NCI-H510A treated with DMSO at 0.1 percent for 48 hours (cell line): ENCODE data around the gene CPA2.
"Not testable (repeated sequence)": the region's sequence is repeated elsewhere in the genome, so short reads cannot be mapped to it uniquely, and the experiment has no call there.

ENCODE experiments used
- DNase-seq: peaks from one replicate; lab custom pipeline; 2025; lab: John Stamatoyannopoulos, UW

The CPA2 gene

GRCh38 chr7:130266258-130266960 is at the start of gene CPA2:
TSS of gene CPA2 (plus strand) at chr7:130266863. CDS start at chr7:130266882, 19 bp downstream.
- no peak for DNase-seq

DNA sequence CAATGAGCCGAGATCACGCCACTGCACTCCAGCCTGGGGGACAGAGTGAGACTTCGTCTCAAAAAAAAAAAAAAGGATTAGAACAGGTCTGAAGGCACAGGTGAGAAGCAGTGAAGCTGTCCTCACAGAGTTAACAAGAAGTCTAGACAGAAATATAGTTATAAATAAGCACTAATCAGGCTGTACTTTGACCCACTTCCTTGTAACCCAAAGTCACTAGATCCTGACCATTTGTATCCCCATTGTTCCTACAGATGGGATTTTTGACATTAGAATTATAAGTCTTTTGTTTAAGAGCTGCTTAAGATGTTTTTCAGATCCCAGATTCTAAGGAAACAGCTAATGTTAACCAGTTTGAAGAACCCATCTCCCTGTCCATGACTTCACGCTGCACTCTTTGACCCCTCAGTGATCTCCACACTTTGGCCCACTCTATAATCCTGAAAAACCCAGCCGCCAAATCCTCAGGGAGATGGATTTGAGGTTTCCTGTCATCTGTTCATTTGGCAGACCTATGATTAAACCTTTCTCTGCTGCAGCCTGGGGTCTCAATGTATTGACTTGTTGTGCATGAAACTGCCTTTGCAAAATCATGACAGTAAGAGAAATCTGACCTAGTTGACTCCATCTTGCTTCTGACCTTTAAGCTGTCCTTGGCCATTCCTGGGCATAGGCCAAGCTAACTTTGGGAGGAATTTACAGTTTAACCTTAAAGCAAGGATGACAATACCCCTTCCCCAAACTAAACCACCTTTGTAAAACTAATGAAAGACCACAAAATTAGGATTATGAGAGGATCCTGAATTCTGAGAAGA is 47.6 kb upstream of the CPA2 start:
- DNase-seq = no peak

GRCh38 chr7:130219871-130220270 is 46.8 kb upstream of the CPA2 start:
- no peak for DNase-seq

GRCh38 chr7:130221746-130222145 is 44.9 kb upstream of the CPA2 start:
- no peak for DNase-seq

- no peak for DNase-seq
Observed at GRCh38 chr7:130223646-130224045, 43.0 kb upstream of the CPA2 start.

GRCh38 chr7:130224210-130224609 is 42.5 kb upstream of the CPA2 start:
- DNase-seq = no peak

DNA sequence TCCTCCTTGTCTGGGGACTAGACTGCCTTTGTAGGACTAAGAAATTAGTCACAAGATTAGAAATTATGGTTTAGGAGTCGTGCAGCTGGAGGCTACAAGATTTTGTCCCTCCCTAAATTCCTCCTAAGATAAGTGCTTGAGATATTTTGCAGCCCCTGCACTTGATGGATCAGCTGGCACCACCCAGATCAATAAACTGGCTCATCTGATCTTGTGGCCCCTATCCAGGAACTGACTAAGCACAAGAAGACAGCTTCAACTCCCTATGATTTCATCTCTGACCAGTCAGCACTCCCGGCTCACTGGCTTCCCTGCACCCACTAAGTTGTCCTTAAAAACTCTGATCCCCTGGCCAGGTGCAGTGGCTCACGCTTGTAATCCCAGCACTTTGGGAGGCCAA is 41.7 kb upstream of the CPA2 start:
- DNase-seq = not testable (repeated sequence)

GRCh38 chr7:130226333-130226732 is 40.3 kb upstream of the CPA2 start:
- DNase-seq = no peak

DNA sequence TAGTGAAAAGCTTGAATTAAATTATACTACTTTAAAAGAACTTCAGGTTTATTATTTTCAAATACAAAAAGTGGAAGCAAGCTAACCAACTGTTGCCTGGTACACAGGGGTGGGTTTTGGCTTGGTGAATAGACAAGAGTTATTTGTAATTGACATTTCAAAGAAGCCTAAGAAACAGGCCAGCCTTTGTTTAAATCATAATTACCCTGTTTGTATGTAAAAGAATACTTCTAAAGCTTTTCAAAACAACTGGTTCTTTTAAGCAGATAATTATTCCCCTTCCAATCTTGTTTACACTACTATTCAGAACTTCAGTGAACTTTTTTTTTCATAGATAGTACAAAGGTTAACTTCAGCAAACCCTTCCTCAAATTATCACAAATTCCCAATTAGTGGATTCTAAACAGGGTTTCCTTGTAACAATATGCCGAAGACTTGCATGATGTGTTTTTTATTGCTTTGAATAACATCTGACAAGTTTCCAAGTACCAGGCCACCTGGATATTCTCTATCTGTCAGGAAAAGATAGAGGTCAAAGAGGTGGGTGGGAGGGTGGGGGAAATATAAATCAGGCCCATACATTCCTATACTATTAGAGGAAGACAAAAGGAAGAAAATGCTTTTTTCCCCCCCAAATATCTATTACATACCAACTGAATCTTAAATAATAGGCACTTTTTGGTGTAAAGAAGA is 38.6 kb upstream of the CPA2 start:
- DNase-seq = no peak

DNA sequence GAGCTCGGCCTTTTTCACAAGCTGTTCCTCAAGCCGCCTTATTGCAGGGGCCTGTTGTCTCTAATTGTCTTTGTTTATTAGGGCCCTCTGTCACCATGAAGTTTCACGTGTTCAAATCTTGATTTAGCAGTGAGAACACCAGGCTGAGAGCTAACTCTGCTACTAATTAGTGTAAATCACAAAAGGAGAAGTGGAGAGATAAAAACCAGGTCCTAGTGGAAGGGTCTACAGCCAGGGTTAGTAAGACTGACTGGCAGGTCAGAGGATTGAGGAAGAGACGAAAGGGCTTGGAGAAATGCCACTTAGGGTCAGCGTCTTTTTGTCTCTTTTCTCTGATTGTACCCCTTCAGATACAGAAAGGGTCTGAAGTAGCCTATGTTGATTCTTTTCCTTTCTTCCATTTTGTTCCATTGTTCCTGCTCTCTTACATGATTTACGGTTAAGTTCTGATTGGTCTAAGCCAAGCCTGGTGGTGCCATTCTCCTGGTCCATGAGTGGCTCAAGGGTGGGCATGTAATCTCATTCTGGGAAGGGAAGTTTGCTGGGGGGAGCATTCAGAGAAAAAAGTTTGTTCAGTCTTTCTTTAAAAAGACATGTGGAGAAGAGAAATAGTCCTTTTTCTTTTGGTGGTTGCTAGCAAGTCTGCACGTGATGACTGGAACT is 37.7 kb upstream of the CPA2 start:
- DNase-seq = no peak

- DNase-seq = not testable (repeated sequence)
Observed at GRCh38 chr7:130229981-130230380, 36.7 kb upstream of the CPA2 start.

GRCh38 chr7:130231792-130232191 is 34.9 kb upstream of the CPA2 start:
- DNase-seq = no peak

GRCh38 chr7:130232209-130232608 is 34.5 kb upstream of the CPA2 start:
- DNase-seq = no peak

DNA sequence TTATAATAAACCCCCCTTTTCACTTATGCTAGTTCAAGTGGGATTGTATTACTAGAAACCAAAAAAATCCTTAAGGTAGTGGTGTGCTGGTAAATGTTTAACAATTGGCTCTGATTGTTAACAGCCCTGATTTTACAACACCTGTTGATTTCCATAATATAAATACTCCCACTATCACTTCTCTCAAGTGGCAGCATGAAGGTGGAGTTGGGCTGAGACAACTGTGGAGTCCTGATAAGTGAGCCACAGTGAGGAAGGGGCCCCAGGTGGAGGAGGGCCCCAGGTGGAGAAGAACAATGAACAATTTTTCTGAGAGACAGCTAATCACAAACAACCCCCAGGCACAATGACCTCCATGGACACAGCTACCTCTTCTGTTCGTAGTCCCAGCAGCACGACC is 32.6 kb upstream of the CPA2 start:
- no peak for DNase-seq

- DNase-seq = not testable (repeated sequence)
Observed at GRCh38 chr7:130236361-130236760, 30.3 kb upstream of the CPA2 start.

GRCh38 chr7:130240240-130240639 is 26.4 kb upstream of the CPA2 start:
- no peak for DNase-seq

GRCh38 chr7:130242198-130243014 is 24.3 kb upstream of the CPA2 start:
- DNase-seq = peak; percentile 28

DNA sequence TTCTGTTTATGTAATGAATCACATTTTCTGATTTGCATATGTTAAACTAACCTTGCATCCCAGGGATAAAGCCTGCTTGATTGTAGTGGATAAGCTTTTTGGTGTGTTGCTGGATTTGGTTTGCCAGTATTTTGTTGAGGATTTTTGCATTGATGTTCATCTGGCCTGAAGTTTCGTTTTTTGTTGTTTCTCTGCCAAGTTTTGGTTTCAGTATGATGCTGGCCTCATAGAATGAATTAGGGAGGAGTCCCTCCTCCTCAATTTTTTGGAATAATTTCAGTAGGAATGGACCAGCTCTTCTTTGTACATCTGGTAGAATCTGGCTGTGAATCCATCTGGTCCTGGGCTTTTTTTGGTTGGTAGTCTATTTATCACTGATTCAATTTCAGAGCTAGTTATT is 23.2 kb upstream of the CPA2 start:
- not testable (repeated sequence) for DNase-seq

- not testable (repeated sequence) for DNase-seq
Observed at GRCh38 chr7:130246491-130246890, 20.2 kb upstream of the CPA2 start.

DNA sequence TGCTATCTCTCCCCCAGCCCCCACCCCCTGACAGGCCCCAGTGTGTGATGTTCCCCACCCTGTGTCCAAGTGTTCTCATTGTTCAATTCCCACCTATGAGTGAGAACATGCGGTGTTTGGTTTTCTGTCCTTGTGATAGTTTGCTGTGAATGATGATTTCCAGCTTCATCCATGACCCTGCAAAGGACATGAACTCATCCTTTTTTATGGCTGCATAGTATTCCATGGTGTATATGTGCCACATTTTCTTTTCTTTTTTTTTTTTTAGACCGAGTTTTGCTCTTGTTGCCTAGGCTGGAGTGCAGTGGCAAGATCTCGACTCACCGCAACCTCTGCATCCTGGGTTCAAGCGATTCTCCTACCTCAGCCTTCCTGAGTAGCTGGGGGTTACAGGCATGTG is 17.8 kb upstream of the CPA2 start:
- not testable (repeated sequence) for DNase-seq

DNA sequence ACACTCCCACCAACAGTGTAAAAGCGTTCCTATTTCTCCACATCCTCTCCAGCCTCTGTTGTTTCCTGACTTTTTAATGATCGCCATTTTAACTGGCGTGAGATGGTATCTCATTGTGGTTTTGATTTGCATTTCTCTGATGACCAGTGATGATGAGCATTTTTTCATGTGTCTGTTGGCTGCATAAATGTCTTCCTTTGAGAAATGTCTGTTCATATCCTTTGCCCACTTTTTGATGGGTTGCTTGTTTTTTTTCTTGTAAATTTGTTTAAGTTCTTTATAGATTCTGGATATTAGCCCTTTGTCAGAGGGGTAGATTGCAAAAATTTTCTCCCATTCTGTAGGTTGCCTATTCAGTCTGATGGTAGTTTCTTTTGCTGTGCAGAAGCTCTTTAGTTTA is 17.0 kb upstream of the CPA2 start:
- DNase-seq = not testable (repeated sequence)
